Natural killer cell (primary cell): ENCODE results near the gene DGKA. TPM values are rescaled to one million over a fixed set of nuclear protein-coding genes. Genes with fewer than 3 reads are reported as not detected.

Source experiments
- ATAC-seq, 3 donors: fragments of 150-1000 bp in 2 of 3; fragments of 200-7000 bp in 1 of 3; cut with Tn5 transposase; 1 replicate in 1 of 3; 2 replicates in 2 of 3; pipeline ENCODE4 v1.10.0; 2021; ENCODE audit warnings: mild to moderate bottlenecking in 2 of 3, moderate library complexity in 2 of 3
- DNase-seq, 2 donors: peaks; one replicate each; pipeline versions ENCODE4 v3.0.0 to v3.0.0-alpha.2; 2013 to 2021; ENCODE audit warnings: mixed read lengths in 1 of 2
- H3K27ac ChIP-seq: one replicate; pipeline ENCODE4 v1.5.1; 2013; ENCODE audit warnings: mild to moderate bottlenecking, low read length
- H3K27me3 ChIP-seq: one replicate; pipeline ENCODE4 v1.6.1; 2013; ENCODE audit warnings: low read length; ENCODE audit not compliant: control insufficient read depth, insufficient read depth
- H3K36me3 ChIP-seq: one replicate; pipeline ENCODE4 v1.6.1; 2013; ENCODE audit warnings: low read length; ENCODE audit not compliant: control insufficient read depth, insufficient read depth
- H3K4me1 ChIP-seq: one replicate; pipeline ENCODE4 v1.6.1; 2013; ENCODE audit warnings: low read length; ENCODE audit not compliant: control insufficient read depth, insufficient read depth
- H3K4me3 ChIP-seq: one replicate; pipeline ENCODE4 v1.5.1; 2013; ENCODE audit warnings: low read length
- H3K9me3 ChIP-seq: one replicate; pipeline ENCODE4 v1.6.1; 2013; ENCODE audit warnings: low read length; ENCODE audit not compliant: control insufficient read depth, insufficient read depth
- H3K27ac Mint-ChIP-seq, 2 donors: one replicate each; pipeline ENCODE4 v1.8.0; 2022; ENCODE audit warnings: mild to moderate bottlenecking in 2 of 2, mixed read lengths in 2 of 2, moderate library complexity in 1 of 2
- H3K27me3 Mint-ChIP-seq, 2 donors: one replicate each; pipeline ENCODE4 v1.8.0; 2022; ENCODE audit warnings: low read depth in 2 of 2, mixed read lengths in 2 of 2
- H3K36me3 Mint-ChIP-seq: one replicate; pipeline ENCODE4 v1.8.0; 2022; ENCODE audit warnings: mixed read lengths
- H3K4me1 Mint-ChIP-seq, 2 donors: one replicate each; pipeline ENCODE4 v1.8.0; 2022; ENCODE audit warnings: mixed read lengths in 2 of 2
- H3K4me3 Mint-ChIP-seq: one replicate; pipeline ENCODE4 v1.8.0; 2022; ENCODE audit warnings: mild to moderate bottlenecking, moderate library complexity, mixed read lengths
- H3K9me3 Mint-ChIP-seq, 2 donors: one replicate each; pipeline ENCODE4 v1.8.0; 2022; ENCODE audit warnings: mixed read lengths in 2 of 2
- WGBS: methylation state at CpG from one replicate; pipeline ENCODE4 v1.1.7; 2013; ENCODE audit warnings: missing lambda C conversion rate; ENCODE audit not compliant: insufficient coverage; 5-methylcytosine and 5-hydroxymethylcytosine counted together
- intact Hi-C: fragments of 100-400 bp; cut with micrococcal nuclease; formaldehyde crosslinking; loops from one replicate; pipeline ENCODE4 v1.14.2; 2022
- total RNA-seq, 4 donors: library from RNA; stranded (reverse); fragments of 120-200 nt in 1 of 4; gene quantifications; one replicate each; pipeline versions ENCODE4 v1.2.3 to v1.2.4, GENCODE V29; 2013 to 2022
- TF ChIP-seq, protein P1 (sequence below): fragments of 200-600 bp; IDR thresholded peaks from one replicate; pipeline ENCODE4 v1.8.0; 2022; ENCODE audit warnings: antibody characterized with exemption

The DGKA gene
- total RNA-seq, 3 donors from 2014 or later (not counting 1 experiment from before 2014, with no cell fraction given), result 137 to 145 (median 142) TPM

DNA sequence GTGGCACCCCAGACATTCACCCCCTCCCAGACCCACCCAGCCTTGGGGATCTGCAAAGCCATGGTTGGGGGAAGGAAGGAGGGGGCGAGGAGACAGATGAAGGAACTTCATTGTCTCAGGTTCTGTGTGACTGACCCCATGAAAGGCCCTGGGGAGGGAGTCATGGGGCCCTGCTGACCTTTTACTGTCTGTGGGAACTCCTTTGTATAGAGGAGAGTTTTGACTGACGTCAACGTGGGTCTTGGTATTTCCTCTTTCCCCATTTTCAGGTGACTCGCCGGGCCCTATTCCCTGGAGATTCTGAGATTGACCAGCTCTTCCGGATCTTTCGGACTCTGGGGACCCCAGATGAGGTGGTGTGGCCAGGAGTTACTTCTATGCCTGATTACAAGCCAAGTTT is 39.8 kb downstream of the DGKA start:
- no peaks in the 10 kb centered on the region for H3K9me3 ChIP-seq
- H3K27ac Mint-ChIP-seq, result no peak overlapping the region
- TF ChIP-seq, protein P1, sequence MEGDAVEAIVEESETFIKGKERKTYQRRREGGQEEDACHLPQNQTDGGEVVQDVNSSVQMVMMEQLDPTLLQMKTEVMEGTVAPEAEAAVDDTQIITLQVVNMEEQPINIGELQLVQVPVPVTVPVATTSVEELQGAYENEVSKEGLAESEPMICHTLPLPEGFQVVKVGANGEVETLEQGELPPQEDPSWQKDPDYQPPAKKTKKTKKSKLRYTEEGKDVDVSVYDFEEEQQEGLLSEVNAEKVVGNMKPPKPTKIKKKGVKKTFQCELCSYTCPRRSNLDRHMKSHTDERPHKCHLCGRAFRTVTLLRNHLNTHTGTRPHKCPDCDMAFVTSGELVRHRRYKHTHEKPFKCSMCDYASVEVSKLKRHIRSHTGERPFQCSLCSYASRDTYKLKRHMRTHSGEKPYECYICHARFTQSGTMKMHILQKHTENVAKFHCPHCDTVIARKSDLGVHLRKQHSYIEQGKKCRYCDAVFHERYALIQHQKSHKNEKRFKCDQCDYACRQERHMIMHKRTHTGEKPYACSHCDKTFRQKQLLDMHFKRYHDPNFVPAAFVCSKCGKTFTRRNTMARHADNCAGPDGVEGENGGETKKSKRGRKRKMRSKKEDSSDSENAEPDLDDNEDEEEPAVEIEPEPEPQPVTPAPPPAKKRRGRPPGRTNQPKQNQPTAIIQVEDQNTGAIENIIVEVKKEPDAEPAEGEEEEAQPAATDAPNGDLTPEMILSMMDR, result no peak
- peaks cover 32% of the 10 kb centered on the region for H3K4me1 ChIP-seq
- DNase-seq (no peak), ATAC-seq (no peak)
- peaks cover 21 to 30% of the 10 kb centered on the region in 2 donors for H3K4me1 Mint-ChIP-seq
- no peak overlapping the region for H3K4me3 ChIP-seq
- H3K36me3 ChIP-seq, result no peaks in the 10 kb centered on the region
- H3K36me3 Mint-ChIP-seq, result no peaks in the 10 kb centered on the region
- H3K27me3 Mint-ChIP-seq, result no peaks in the 10 kb centered on the region
- H3K27me3 ChIP-seq, result no peaks in the 10 kb centered on the region
- WGBS, result 96% methylated on average over 7 of the region's 7 CpGs
- H3K9me3 Mint-ChIP-seq, result no peaks in the 10 kb centered on the region
- no peak overlapping the region for H3K4me3 Mint-ChIP-seq
- intact Hi-C loops, result loop anchor here (5.0 kb wide), 1 partner anchor 252 kb away; the partner anchor contains the start of genes NABP2 and RNF41
- H3K27ac ChIP-seq, result no peak overlapping the region

DNA sequence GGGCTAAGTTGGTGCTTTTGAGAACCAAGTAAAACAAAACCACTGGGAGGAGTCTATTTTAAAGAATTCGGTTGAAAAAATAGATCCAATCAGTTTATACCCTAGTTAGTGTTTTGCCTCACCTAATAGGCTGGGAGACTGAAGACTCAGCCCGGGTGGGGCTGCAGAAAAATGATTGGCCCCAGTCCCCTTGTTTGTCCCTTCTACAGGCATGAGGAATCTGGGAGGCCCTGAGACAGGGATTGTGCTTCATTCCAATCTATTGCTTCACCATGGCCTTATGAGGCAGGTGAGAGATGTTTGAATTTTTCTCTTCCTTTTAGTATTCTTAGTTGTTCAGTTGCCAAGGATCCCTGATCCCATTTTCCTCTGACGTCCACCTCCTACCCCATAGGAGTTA is 41.1 kb downstream of the DGKA start:
- TF ChIP-seq, protein P1, result no peak
- no peak overlapping the region for H3K4me3 Mint-ChIP-seq
- H3K36me3 Mint-ChIP-seq, result no peaks in the 10 kb centered on the region
- ATAC-seq (no peak), DNase-seq (no peak)
- Histone ChIP-seq H3K9me3 (no peaks in the 10 kb centered on the region), H3K4me1 (peaks cover 21% of the 10 kb centered on the region), H3K4me3 (no peak overlapping the region), H3K27me3 (no peaks in the 10 kb centered on the region), H3K27ac (no peak overlapping the region), H3K36me3 (no peaks in the 10 kb centered on the region)
- WGBS, result 81% methylated on average over 2 of the region's 3 CpGs
- no peaks in the 10 kb centered on the region for H3K9me3 Mint-ChIP-seq
- H3K4me1 Mint-ChIP-seq, result peaks cover 22 to 24% of the 10 kb centered on the region in 2 donors
- H3K27ac Mint-ChIP-seq, result no peak overlapping the region
- intact Hi-C loops, result loop anchor here (2.0 to 5.0 kb wide), 2 partner anchors 45 to 250 kb away; partner anchors contain the start of genes NABP2, PYM1 and RNF41
- no peaks in the 10 kb centered on the region for H3K27me3 Mint-ChIP-seq

DNA sequence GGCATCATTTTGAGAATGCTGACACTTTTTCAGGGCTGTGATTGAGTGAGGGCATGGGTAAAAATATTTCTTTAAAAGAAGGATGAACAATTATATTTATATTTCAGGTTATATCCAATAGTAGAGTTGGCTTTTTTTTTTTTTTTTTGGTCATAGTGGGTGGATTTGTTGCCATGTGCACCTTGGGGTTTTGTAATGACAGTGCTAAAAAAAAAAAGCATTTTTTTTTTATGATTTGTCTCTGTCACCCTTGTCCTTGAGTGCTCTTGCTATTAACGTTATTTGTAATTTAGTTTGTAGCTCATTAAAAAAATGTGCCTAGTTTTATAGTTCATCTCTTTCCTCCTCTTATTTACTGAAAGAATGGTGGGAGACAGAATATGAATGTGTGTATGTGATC is 41.5 kb downstream of the DGKA start:
- TF ChIP-seq, protein P1, result no peak
- no peak overlapping the region for H3K4me3 Mint-ChIP-seq
- no CpG with 5 or more reads among the region's 1 CpG for WGBS
- H3K27ac Mint-ChIP-seq, result no peak overlapping the region
- Histone ChIP-seq H3K27ac (peak overlapping the region; percentile 84), H3K27me3 (no peaks in the 10 kb centered on the region), H3K4me3 (peak overlapping the region; percentile 73), H3K36me3 (no peaks in the 10 kb centered on the region), H3K4me1 (peaks cover 17% of the 10 kb centered on the region), H3K9me3 (no peaks in the 10 kb centered on the region)
- no peaks in the 10 kb centered on the region for H3K9me3 Mint-ChIP-seq
- no peaks in the 10 kb centered on the region for H3K36me3 Mint-ChIP-seq
- intact Hi-C loops, result loop anchor here (2.0 to 5.0 kb wide), 2 partner anchors 46 to 250 kb away; partner anchors contain the start of genes NABP2, PYM1 and RNF41
- no peak for ATAC-seq
- H3K4me1 Mint-ChIP-seq, result peaks cover 22 to 23% of the 10 kb centered on the region in 2 donors
- no peak for DNase-seq
- no peaks in the 10 kb centered on the region for H3K27me3 Mint-ChIP-seq
